ENCODE results near the gene HECW1.
"Not testable (repeated sequence)": the region's sequence is repeated elsewhere in the genome, so short reads cannot be mapped to it uniquely, and the experiment has no call there.

HECW1 gene

GRCh38 chr7:43345696-43346095 is 233.2 kb downstream of the HECW1 start:
- not testable (repeated sequence) for DNase-seq (ENCODE audit: low spot score); FAIRE-seq

DNA sequence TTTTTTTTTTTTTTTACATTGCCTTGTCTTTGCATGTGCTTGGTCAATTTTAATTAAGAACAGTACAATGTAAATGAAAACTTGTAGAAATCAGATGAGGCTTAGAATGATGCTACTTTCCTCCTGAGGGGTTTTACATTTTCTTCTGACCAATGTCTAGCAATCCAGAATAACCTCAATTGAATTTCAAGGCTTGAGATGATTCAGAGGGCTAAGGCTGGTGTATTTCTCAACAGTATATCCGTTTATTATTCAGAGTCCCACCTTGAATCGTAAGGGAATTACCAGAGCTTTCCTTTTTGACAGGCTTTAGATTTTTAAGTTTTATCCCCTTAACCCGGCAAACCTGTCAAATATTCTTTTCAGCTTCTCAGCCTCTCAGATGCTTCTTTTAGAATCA is 239.2 kb downstream of the HECW1 start:
- FAIRE-seq = no peak

DNA sequence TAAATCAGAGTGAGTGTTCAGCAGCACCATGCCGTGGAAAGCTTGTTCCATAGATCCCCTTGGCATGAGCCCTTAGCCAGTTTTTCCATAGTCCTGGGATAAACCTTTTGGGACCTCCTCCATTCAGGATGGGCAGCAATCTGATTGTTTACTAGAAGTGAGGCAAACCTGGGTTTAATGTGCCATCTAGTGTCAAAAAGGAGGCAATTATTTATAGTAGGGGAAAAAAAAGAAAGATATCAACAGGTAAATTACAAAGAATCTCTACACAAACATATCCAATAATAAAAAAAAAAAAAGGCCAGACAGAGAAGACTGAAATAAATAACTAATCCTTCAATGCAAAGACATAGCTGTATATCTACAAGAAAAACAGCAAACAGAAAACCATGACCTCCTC is 241.5 kb downstream of the HECW1 start:
- no peak for DNase-seq (ENCODE audit: low spot score)
- no peak for FAIRE-seq

More for the DNA sequence above, 239.2 kb downstream of the HECW1 start:
- DNase-seq (ENCODE audit: low spot score) = no peak

DNA sequence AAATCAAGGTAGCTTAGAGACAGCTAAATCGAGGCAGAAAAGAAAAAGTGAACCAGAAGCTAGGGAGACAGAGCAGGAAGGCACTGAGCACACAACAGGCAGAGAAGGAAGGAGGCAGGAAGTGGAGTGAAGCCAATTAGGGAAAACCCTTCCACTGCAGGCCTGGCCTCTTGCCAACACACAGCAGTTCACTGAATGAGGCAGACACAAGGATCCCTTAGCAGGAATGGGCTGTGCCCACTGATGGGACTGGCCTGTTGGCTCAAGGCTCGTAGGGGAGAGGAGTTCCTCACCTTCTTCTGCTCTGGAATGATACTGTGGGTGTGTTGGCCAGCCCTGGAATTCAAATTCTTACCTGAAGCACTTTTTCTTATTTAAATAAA is 250.2 kb downstream of the HECW1 start:
- peak; percentile 24 for FAIRE-seq

DNA sequence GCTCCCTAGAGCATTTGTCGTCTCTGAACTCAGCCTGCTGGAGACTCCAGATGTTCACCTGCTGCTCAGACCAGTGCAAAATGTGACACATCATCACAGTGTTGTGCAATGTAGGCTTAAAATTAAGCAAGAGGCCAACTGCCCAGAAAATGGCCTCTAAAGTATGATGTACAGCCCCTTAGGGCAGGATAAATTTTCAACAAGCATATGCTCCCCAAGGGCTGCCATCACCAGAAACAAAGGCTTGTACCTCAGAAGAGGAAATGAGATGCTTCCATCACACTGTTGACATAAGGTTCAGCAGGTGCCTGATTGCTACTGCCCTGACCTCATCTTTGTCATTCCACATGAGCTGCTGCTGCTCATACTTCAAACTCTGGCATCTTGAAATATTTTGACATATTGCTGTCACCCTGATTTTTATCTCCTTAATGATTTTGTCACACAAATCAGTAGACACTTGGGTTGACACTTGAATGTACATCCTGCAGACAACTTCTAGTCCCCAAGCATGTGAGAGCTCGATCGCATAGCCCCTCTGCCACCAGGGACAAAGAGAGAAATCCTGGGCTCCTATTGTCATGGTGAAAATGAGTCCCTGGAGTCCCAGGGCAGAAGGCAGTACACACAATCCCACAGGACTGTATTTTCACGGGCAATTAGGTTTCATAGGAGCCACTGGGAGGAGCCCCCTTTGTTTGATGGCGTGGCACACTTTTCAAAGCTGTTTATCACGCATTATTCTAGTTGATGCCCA is 250.8 kb downstream of the HECW1 start:
- no peak for DNase-seq (ENCODE audit: low spot score)
- no peak for FAIRE-seq

More for the DNA sequence above, 250.2 kb downstream of the HECW1 start:
- peak; percentile 58 for DNase-seq (ENCODE audit: low spot score)

GRCh38 chr7:43364391-43364790 is 251.9 kb downstream of the HECW1 start:
- no peak for FAIRE-seq
- no peak for DNase-seq (ENCODE audit: low spot score)

GRCh38 chr7:43372676-43373355 is 260.4 kb downstream of the HECW1 start:
- DNase-seq (ENCODE audit: low spot score) = no peak
- peak; percentile 62 for FAIRE-seq

GRCh38 chr7:43377196-43377960 is 264.9 kb downstream of the HECW1 start:
- FAIRE-seq (peak; percentile 94), DNase-seq (ENCODE audit: low spot score) (peak; percentile 58)

GRCh38 chr7:43379210-43379609 is 266.8 kb downstream of the HECW1 start:
- DNase-seq (ENCODE audit: low spot score) = no peak
- no peak for FAIRE-seq

DNA sequence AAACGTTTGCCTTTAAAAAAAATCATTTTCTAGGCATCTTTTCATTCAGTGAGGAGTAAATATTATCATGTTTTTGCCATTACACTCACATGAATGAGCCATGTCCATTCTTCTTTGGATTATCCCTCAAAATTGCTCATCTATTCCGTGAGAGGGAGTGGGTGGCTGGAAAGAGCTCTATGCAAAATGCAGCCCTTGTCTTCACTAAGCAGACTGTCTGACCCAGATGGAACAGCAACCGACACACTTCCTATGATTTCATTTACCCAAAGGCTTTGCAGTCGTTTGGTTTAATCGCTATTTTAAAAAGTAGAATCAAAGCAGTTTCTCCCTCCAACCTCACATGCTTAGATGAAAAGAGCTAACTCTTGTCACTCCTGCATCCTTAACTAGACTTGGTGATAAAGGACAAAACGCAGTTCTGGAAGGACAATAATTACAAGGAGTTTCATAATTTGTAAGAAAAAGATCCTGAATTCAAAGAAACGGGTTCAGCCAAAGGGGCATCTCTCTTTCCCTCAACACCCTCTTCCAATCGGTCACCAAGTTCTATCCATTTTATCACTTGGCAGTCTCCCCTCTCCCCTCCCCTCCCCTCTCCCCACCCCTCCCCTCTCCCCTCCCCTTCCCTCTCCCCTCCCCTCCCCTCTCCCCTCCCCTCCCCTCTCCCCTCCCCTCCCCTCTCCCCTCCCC is 272.3 kb downstream of the HECW1 start:
- FAIRE-seq (no peak), DNase-seq (ENCODE audit: low spot score) (no peak)

DNA sequence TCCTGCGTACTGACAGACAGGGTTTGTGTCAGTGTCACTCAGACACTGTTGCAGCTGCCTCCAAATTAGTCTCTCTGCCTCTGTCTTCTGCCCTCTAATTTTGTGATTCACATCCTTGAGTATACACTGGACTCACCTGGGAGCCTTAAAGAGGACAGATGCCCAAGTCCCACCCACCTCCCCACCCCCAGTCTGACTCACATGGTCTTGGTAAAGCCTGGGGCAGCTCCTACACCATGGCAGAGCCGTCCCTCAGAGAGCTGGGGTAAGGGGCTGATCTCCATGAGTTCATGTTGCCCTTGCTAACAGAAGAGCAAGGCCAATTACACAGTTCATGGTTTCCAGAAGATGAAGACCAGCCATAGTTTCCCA is 272.8 kb downstream of the HECW1 start:
- FAIRE-seq (no peak), DNase-seq (ENCODE audit: low spot score) (no peak)

DNA sequence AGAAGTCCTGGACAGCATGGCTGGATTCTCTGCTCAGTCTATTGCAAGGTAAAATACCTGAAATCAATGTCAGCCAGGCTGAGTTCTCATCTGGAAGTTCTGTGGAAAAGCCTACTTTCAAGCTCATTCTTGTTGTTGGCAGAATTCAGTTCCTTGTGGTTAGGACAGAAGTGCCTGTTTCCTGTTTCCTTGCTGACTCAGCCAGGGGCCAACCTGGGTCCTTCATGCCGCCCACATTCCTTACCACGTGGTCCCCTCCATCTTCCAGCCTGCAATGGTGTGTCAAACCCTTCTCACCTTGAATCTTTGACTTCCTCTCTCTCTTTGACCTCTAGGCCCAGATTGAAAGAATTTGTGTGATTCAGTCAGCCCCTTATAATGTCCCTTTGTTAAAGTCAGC is 273.4 kb downstream of the HECW1 start:
- DNase-seq (ENCODE audit: low spot score) (peak; percentile 40), FAIRE-seq (no peak)

DNA sequence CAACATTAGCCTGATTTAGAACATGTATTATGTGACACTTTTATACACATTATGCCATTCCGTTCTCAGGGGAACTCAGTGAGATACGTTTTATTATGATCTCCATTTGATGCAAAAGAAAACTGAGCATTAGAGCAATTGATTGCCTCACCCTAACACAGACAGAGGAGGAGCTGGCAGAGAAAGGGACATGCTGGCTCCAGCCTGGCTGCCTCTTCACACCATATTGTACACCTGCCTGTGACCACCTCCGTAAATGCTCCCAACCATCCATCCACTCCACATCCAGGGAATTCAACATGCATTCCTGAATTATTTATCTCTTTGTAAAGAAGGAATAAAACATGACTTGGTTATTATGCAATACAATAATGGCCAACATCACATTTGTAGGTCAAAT is 275.5 kb downstream of the HECW1 start:
- FAIRE-seq (no peak), DNase-seq (ENCODE audit: low spot score) (no peak)

GRCh38 chr7:43390576-43390975 is 278.1 kb downstream of the HECW1 start:
- DNase-seq (ENCODE audit: low spot score) (peak; percentile 90), FAIRE-seq (peak; percentile 97)

GRCh38 chr7:43391518-43391917 is 279.1 kb downstream of the HECW1 start:
- DNase-seq (ENCODE audit: low spot score) = no peak
- no peak for FAIRE-seq

DNA sequence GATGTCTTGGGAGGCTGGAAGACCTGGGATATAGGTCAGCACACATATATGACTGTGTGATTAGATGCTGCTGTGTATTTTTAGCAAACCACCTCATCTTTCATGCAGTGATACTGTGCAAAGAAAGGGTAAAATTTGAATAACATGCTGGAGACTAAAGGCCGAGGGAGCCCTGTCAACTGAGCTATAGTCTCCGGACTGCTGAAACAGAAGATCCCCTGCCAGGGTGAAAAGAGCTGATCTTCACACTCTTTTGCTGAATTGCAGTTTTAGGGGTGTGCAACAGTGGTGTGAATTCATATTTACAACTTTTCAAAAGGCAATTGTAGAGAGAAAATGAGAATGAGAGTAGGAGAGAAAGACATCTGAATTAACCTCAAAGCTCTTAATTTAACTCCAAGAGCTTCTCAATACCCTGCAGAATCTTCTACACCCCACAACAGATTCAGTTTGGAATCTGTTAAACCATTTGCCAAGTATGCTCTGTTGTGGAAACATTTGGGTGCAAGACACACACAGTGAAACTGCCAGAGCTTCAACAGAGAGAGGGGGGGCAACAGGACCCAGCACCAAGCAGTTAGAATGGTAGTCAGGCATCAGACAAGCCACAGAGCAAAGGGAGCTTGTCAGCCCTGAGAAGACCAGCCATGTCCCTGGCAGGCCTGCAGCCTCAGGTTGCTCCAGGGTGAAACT is 280.3 kb downstream of the HECW1 start:
- FAIRE-seq = no peak
- DNase-seq (ENCODE audit: low spot score) = no peak

DNA sequence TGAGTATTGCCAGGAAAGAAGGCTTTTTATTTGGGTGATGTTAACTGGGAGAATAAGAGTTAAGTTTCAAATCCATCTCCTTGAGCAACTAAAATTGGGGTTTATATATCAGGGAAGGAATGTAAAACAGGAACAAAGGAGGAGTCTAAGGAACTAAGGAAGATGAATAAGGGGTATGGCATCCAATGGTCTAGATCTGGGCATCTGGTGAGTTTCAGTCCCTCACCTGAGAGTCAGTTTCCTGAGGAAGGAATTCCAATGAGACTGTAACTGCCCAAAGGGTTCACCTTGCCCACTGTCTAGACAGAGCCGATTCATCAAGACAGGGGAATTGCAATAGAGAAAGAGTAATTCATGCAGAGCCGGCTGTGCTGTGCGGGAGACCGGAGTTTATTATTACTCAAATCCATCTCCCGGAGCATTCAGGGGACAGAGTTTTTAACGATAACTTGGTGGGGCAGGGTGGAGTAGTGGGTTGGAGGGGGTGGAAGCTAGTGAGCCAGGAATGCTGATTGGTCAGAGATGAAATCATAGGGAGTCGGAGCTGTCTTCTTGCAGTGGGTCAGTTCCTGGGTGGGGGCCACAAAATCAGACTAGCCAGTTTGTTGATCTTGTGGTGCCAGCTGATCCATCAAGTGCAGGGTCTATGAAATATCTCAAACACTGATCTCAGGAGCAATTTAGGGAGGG is 282.1 kb downstream of the HECW1 start:
- FAIRE-seq = peak; percentile 92
- peak; percentile 92 for DNase-seq (ENCODE audit: low spot score)

GRCh38 chr7:43395351-43395750 is 282.9 kb downstream of the HECW1 start:
- no peak for DNase-seq (ENCODE audit: low spot score)
- FAIRE-seq = no peak

DNA sequence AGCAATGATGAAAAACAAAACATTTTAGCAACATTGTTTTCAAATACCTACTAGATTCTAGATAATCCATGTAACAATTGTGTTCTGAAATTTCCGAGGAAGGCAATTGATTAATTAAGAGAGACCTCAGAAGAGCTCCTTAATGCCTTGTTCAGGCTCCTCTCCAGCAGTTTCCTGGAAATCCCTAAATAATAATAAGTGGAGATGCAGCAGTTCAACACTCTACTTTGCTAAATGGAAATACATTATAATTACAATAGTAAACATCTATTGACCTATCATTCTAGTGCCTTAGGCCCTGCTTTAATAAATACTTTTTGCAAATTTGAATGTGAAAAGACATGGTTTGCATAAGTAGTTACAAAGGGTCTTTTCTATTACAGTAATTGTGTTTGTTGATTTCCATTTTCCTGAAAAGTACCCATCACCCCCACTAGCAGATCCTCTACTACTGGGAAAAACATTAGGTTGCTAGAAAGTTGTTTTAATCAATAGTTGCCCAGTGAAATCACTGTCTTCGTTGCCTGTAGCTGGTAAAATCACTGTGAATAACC is 283.8 kb downstream of the HECW1 start:
- FAIRE-seq = no peak
- DNase-seq (ENCODE audit: low spot score) = no peak

- no peak for DNase-seq (ENCODE audit: low spot score)
- no peak for FAIRE-seq
Observed at GRCh38 chr7:43398831-43399230, 286.4 kb downstream of the HECW1 start.
